ENCODE data around the gene NSG2.
"Not testable (repeated sequence)": the region's sequence is repeated elsewhere in the genome, so short reads cannot be mapped to it uniquely, and the experiment has no call there.

Gene NSG2

DNA sequence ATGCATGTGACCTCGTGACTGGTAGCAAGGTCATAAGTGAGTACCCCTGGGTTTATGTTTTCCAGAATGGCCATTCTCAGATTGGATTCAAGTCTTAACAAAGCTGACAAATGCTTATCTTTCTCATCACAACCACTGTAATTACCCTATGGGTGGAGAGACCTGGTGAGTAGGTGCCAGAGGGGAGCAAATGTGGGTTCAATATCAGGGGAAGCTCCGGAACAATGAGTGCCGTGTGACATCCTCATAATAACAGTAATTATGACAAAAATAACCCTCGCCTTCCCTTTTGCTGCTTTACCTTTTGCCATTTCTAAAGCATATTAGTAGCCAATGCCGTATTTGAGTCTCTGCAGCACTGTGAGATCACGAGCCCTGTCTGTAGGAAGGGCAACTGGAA is 95.9 kb downstream of the NSG2 start:
- no peak for DNase-seq (ENCODE audit: low spot score)
- TF ChIP-seq, protein P1, sequence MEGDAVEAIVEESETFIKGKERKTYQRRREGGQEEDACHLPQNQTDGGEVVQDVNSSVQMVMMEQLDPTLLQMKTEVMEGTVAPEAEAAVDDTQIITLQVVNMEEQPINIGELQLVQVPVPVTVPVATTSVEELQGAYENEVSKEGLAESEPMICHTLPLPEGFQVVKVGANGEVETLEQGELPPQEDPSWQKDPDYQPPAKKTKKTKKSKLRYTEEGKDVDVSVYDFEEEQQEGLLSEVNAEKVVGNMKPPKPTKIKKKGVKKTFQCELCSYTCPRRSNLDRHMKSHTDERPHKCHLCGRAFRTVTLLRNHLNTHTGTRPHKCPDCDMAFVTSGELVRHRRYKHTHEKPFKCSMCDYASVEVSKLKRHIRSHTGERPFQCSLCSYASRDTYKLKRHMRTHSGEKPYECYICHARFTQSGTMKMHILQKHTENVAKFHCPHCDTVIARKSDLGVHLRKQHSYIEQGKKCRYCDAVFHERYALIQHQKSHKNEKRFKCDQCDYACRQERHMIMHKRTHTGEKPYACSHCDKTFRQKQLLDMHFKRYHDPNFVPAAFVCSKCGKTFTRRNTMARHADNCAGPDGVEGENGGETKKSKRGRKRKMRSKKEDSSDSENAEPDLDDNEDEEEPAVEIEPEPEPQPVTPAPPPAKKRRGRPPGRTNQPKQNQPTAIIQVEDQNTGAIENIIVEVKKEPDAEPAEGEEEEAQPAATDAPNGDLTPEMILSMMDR (IDR thresholded peaks at IDR 0.05; ENCODE audit: extremely low read depth, missing control alignments): no peak

DNA sequence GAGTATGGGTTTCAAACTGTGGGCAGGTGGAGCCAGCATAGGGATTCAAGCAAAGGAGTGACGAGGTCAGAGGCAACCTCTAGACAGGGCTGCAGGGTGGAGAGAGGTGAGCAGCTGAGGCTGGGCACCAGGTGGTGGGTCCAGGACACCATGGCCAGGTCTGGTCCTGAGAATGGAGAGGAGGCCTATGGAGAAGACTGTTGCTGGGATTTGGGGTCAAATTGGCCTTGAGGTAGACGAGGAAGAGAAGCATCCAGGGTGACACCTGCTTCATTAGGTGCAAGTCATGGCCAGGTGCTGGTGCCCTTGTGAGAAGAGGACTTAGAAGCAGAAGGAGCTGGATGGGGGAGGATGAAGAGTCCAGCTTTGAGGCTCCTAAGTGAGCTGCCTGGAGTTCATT is 99.6 kb downstream of the NSG2 start:
- TF ChIP-seq, protein P1 (IDR thresholded peaks at IDR 0.05; ENCODE audit: extremely low read depth, missing control alignments): no peak
- no peak for DNase-seq (ENCODE audit: low spot score)

DNA sequence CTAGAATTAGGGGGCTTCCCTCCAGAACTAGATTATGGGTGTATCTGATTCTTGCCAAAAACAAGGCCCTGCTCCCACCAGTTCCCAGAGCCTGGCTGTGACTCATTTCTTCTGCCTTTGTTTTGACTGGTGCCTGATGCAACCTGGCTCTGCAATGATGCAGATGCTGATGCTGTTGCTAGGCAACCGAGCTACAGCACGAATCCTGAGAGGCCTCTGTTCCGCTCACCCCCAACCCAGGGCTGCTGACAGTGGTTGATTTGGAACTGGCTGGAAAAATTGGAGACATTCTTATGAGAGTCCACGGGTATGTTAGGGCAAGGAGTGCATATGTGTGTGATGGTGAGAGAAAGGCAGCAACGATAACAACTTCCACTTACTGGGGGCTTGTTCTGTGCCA is 100.3 kb downstream of the NSG2 start:
- TF ChIP-seq, protein P1 (IDR thresholded peaks at IDR 0.05; ENCODE audit: extremely low read depth, missing control alignments): no peak
- DNase-seq (ENCODE audit: low spot score): no peak

DNA sequence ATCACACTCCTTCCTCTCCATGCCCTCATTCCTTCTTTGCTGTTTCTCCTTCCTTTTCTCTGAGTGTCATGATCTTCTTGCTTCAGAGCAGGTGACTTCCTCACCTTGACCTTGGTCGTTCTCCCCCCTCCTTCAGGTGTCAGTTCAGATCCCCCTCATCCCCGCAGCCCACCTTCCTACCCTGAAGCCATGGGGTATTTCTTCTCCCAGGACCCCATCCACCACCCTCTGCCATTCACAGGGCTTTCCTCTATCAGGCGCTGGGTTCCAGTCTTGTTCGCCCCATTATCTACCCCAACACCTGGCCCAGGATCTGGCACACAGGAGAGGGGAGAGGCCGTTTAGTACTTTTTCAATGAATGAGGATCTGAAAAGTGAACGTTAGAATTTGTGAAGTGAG is 101.0 kb downstream of the NSG2 start:
- no peak for DNase-seq (ENCODE audit: low spot score)
- TF ChIP-seq, protein P1 (IDR thresholded peaks at IDR 0.05; ENCODE audit: extremely low read depth, missing control alignments): no peak

DNA sequence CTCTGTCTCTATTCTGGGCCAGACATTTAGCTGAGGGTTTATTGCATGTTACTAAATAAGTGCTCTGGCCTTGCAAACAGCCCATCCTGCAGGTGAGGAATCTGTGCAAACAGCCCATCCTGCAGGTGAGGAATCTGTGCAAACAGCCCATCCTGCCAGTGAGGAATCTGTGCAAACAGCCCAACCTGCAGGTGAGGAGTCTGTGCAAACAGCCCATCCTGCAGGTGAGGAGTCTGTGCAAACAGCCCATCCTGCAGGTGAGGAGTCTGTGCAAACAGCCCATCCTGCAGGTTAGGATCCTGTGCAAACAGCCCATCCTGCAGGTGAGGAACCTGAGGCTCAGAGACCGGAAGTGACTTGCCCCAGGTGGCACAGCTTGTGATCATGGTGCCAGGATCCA is 101.5 kb downstream of the NSG2 start:
- DNase-seq (ENCODE audit: low spot score): not testable (repeated sequence)

DNA sequence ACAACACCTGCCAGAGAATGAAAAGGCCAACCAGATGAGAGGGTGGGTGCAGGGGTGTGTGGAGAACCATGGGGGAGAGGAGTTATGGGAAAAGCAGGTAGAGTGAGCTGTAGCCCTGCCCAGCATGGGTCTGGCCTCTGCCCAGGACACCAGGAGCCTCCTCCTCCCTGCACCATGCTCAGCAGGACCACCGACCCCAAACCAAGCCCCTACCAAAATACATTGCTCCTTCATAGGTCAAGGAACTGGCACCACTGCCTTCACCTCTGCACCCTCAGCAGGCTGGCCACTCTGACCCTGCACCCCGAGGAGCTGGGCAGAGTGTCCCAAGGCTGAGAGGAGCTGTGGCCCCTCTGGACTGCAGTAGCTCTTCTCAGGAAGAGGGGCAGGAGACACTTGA is 102.0 kb downstream of the NSG2 start:
- TF ChIP-seq, protein P1 (IDR thresholded peaks at IDR 0.05; ENCODE audit: extremely low read depth, missing control alignments): no peak
- DNase-seq (ENCODE audit: low spot score): no peak

DNA sequence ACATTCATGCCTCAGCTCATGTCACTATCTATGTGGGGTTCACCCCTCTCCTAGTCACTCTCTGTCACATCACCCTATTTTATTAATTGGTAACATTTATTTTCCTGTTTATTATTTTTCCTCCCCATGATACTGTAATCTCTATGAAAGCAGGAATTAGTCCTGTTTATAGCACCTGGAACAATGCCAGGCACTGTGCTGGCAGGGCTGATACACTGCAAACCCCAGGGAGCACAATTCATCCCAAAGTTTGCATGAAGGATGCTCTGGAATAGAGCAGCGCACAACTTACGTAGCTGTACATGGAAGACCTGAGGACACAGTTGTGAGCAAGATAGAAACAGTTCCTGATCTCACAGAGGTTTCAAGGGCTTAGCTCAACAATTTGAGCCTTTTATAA is 103.2 kb downstream of the NSG2 start:
- TF ChIP-seq, protein P1 (IDR thresholded peaks at IDR 0.05; ENCODE audit: extremely low read depth, missing control alignments): no peak
- no peak for DNase-seq (ENCODE audit: low spot score)

DNA sequence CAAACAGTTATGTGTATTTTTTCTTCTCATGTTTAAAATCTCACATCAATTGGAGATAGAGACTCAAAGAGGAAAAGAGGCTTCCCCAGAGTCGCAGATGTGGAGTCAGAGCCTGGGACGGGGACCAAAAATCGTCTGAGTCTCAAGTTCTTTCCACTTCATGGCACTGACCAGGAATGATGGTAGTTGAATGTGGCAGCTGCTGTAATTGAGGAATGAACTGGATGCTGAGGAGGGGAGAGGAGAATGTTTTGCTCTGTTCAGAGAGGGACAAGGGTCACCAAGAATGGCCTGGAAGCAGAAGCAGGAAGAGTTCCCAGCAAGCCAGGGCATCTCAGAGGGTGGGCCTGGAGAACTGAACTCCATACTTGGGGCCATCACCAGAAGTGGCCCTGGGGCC is 103.9 kb downstream of the NSG2 start:
- DNase-seq (ENCODE audit: low spot score): no peak
- TF ChIP-seq, protein P1 (IDR thresholded peaks at IDR 0.05; ENCODE audit: extremely low read depth, missing control alignments): no peak

Measured in GM20000 (cell line).